Measurements from ENCODE around the gene APOL2.

DNA sequence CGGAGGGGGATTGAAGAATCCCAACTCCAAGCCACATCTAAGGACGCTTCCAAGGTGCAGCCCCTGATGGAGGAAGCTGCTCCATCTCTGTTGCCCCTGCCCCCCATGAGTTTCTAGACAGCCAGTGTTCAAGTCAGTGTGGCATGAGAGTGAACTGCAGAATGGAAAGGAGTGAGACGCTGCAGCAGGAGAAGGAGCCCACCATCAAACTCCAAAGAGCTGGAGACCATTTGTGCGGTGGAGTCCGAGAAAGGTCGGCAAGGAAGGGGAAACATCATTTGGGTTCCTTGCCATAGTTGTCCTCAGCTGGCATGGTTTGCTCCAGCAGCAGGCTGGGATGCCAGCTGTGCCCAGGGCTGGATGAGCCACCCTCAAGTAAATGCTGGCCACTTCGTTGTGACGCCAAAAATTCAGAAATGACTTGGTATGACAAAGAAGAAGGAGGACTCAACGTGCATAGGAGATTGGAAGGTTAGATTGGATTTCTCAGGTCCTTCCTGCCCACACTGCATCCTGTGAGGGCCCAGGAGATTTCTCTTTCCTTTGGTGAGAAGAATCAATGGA is 16.4 kb downstream of the APOL2 start:
- TF ChIP-seq CTCF (IDR thresholded peaks at IDR 0.05; ENCODE audit: borderline replicate concordance, extremely low read depth, low read length, poor library complexity, severe bottlenecking) (no peak), EZH2 (IDR thresholded peaks at IDR 0.05; ENCODE audit: borderline replicate concordance, low read depth, low read length, severe bottlenecking) (no peak)
